CD14-positive monocyte (primary cell): Measurements from ENCODE around the gene FXYD6. TPM values are rescaled to one million over a fixed set of nuclear protein-coding genes. Genes with fewer than 3 reads are reported as not detected.

Experiments used
- DNase-seq, 3 donors: peaks; one replicate each; pipeline ENCODE4 v3.0.0-alpha.2; 2011 to 2022
- H2AFZ ChIP-seq: 2 replicates; pipeline ENCODE4 v1.6.0; 2012; ENCODE audit warnings: mild to moderate bottlenecking, low read depth, low read length, inconsistent platforms; ENCODE audit not compliant: insufficient read depth, poor library complexity, severe bottlenecking
- H3K27ac ChIP-seq, 2 donors: 1 replicate in 1 of 2; 2 replicates in 1 of 2; pipeline ENCODE4 v1.5.1; 2012 to 2013; ENCODE audit warnings: low read length in 2 of 2, control low read depth in 1 of 2, inconsistent platforms in 1 of 2, low read depth in 1 of 2, mild to moderate bottlenecking in 1 of 2
- H3K27me3 ChIP-seq, 2 donors: one replicate each; pipeline versions ENCODE4 v1.6.0 to v1.6.1; 2011 to 2013; ENCODE audit warnings: low read length in 2 of 2; ENCODE audit not compliant: control insufficient read depth in 2 of 2, insufficient read depth in 2 of 2
- H3K36me3 ChIP-seq, 2 donors: replicated peaks in 1 of 2; 1 replicate in 1 of 2; 2 replicates in 1 of 2; pipeline versions ENCODE4 v1.5.1 to v1.6.1; 2012 to 2013; ENCODE audit warnings: low read length in 2 of 2, control low read depth in 1 of 2, inconsistent platforms in 1 of 2, mild to moderate bottlenecking in 1 of 2; ENCODE audit not compliant: insufficient read depth in 2 of 2, control insufficient read depth in 1 of 2
- H3K4me1 ChIP-seq, 2 donors: 1 replicate in 1 of 2; 2 replicates in 1 of 2; pipeline versions ENCODE4 v1.5.1 to v1.6.1; 2012 to 2013; ENCODE audit warnings: low read length in 2 of 2, control low read depth in 1 of 2, inconsistent platforms in 1 of 2, mild to moderate bottlenecking in 1 of 2, moderate library complexity in 1 of 2; ENCODE audit not compliant: insufficient read depth in 2 of 2, control insufficient read depth in 1 of 2
- H3K4me2 ChIP-seq: replicated peaks from 2 replicates; pipeline ENCODE3; 2012; ENCODE audit warnings: low read length, moderate library complexity, mild to moderate bottlenecking; ENCODE audit not compliant: poor library complexity, severe bottlenecking; ENCODE audit errors: extremely low read depth
- H3K4me3 ChIP-seq, 3 experiments: fragments of 200-600 bp in 1 of 3; sonication (generic) in 1 of 3; replicated peaks in 1 of 3; 1 replicate in 2 of 3; 2 replicates in 1 of 3; pipeline ENCODE4 v1.5.1; 2011 to 2013; ENCODE audit warnings: low read length in 3 of 3, mild to moderate bottlenecking in 3 of 3, control low read depth in 2 of 3, low read depth in 2 of 3, inconsistent platforms in 1 of 3, moderate library complexity in 1 of 3
- H3K79me2 ChIP-seq: 2 replicates; pipeline ENCODE4 v1.6.0; 2012; ENCODE audit warnings: mild to moderate bottlenecking, control low read depth, inconsistent platforms, low read length, moderate library complexity; ENCODE audit not compliant: insufficient read depth
- H3K9ac ChIP-seq: 2 replicates; pipeline ENCODE4 v1.6.0; 2017; ENCODE audit warnings: low read length, mild to moderate bottlenecking; ENCODE audit not compliant: insufficient read depth, poor library complexity, severe bottlenecking
- H3K9me3 ChIP-seq, 2 donors: replicated peaks in 1 of 2; 1 replicate in 1 of 2; 2 replicates in 1 of 2; pipeline versions ENCODE4 v1.5.1 to v1.6.1; 2012 to 2013; ENCODE audit warnings: low read length in 2 of 2, control low read depth in 1 of 2; ENCODE audit not compliant: control insufficient read depth in 1 of 2, insufficient read depth in 1 of 2
- H4K20me1 ChIP-seq: 2 replicates; pipeline ENCODE4 v1.6.0; 2012; ENCODE audit warnings: mild to moderate bottlenecking, low read length, control low read depth, moderate library complexity; ENCODE audit not compliant: insufficient read depth
- H3K27ac Mint-ChIP-seq, 7 donors: one replicate each; pipeline ENCODE4 v1.8.0; 2020; ENCODE audit warnings: mild to moderate bottlenecking in 7 of 7, mixed read lengths in 7 of 7, moderate library complexity in 6 of 7, inconsistent platforms in 2 of 7
- H3K27me3 Mint-ChIP-seq, 3 donors: one replicate each; pipeline ENCODE4 v1.8.0; 2021 to 2022; ENCODE audit warnings: low read depth in 3 of 3, mild to moderate bottlenecking in 3 of 3, mixed read lengths in 3 of 3, moderate library complexity in 3 of 3, inconsistent platforms in 1 of 3
- H3K36me3 Mint-ChIP-seq, 2 donors: one replicate each; pipeline ENCODE4 v1.8.0; 2020; ENCODE audit warnings: mixed read lengths in 2 of 2, inconsistent platforms in 1 of 2, mild to moderate bottlenecking in 1 of 2
- H3K4me1 Mint-ChIP-seq: one replicate; pipeline ENCODE4 v1.8.0; 2020; ENCODE audit warnings: mild to moderate bottlenecking, mixed read lengths
- H3K4me3 Mint-ChIP-seq, 2 donors: one replicate each; pipeline ENCODE4 v1.8.0; 2020; ENCODE audit warnings: mild to moderate bottlenecking in 2 of 2, mixed read lengths in 2 of 2, moderate library complexity in 1 of 2
- H3K9me3 Mint-ChIP-seq, 7 donors: one replicate each; pipeline ENCODE4 v1.8.0; 2020 to 2022; ENCODE audit warnings: mixed read lengths in 7 of 7, mild to moderate bottlenecking in 6 of 7, moderate library complexity in 6 of 7, inconsistent platforms in 2 of 7
- WGBS: methylation state at CpG from one replicate; pipeline ENCODE4 v1.1.5; 2013; ENCODE audit warnings: missing lambda C conversion rate; ENCODE audit not compliant: insufficient coverage; 5-methylcytosine and 5-hydroxymethylcytosine counted together
- intact Hi-C, 2 donors: fragments of 100-400 bp; cut with micrococcal nuclease; formaldehyde crosslinking; loops; one replicate each; pipeline versions ENCODE4 v1.15.0 to v1.15.1; 2023
- polyA plus RNA-seq, 3 donors: library from polyadenylated mRNA; depleted of rRNA in 1 of 3; unstranded in 2 of 3; stranded (reverse) in 1 of 3; fragments of 300-500 nt in 2 of 3; fragments of >200 nt in 1 of 3; fragmentation: Illumina TruSeq in 2 of 3; gene quantifications; 1 replicate in 2 of 3; 2 replicates in 1 of 3; pipeline ENCODE4 v1.2.3, GENCODE V29; 2012 to 2021
- TF ChIP-seq, protein P1 (sequence below): fragments of 200-600 bp; IDR thresholded peaks from one replicate; pipeline ENCODE4 v1.8.0; 2022; ENCODE audit warnings: antibody characterized with exemption, mild to moderate bottlenecking

The FXYD6 gene
- polyA plus RNA-seq, 3 donors: 36.4 to 52.1 (median 44.1) TPM

GRCh38 chr11:117841551-117842031 lies 34.9 kb downstream of the FXYD6 start:
- Histone ChIP-seq H4K20me1 (no peaks in the 10 kb centered on the region), H3K9ac (peak overlapping the region; percentile 52), H3K9me3 (no peaks in the 10 kb centered on the region), H3K27me3 (no peaks in the 10 kb centered on the region), H3K4me3 (peak overlapping the region in 1 of 3 experiments; percentile 21), H3K4me1 (peaks cover 74 to 75% of the 10 kb centered on the region in 2 donors), H3K79me2 (peaks cover 8% of the 10 kb centered on the region), H3K36me3 (no peaks in the 10 kb centered on the region), H3K4me2 (peak overlapping the region; percentile 35), H3K27ac (peak overlapping the region; percentile 96 to 99), H2AFZ (no peak overlapping the region)
- H3K4me1 Mint-ChIP-seq: peaks cover 74% of the 10 kb centered on the region
- peak overlapping the region; percentile 48 to 76 for H3K4me3 Mint-ChIP-seq
- intact Hi-C loops: loop anchor here in 1 of 2 donors (2.0 to 5.0 kb wide), 2 partner anchors 13 to 34 kb away; no protein-coding TSS in a partner anchor
- peak overlapping the region; percentile 98 to 100 (median 99) for H3K27ac Mint-ChIP-seq
- TF ChIP-seq, protein P1, sequence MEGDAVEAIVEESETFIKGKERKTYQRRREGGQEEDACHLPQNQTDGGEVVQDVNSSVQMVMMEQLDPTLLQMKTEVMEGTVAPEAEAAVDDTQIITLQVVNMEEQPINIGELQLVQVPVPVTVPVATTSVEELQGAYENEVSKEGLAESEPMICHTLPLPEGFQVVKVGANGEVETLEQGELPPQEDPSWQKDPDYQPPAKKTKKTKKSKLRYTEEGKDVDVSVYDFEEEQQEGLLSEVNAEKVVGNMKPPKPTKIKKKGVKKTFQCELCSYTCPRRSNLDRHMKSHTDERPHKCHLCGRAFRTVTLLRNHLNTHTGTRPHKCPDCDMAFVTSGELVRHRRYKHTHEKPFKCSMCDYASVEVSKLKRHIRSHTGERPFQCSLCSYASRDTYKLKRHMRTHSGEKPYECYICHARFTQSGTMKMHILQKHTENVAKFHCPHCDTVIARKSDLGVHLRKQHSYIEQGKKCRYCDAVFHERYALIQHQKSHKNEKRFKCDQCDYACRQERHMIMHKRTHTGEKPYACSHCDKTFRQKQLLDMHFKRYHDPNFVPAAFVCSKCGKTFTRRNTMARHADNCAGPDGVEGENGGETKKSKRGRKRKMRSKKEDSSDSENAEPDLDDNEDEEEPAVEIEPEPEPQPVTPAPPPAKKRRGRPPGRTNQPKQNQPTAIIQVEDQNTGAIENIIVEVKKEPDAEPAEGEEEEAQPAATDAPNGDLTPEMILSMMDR: no peak
- no peaks in the 10 kb centered on the region for H3K9me3 Mint-ChIP-seq
- DNase-seq: peak; percentile 38 to 76 (median 50)
- H3K27me3 Mint-ChIP-seq: peaks cover 0 to 2% (median 0%) of the 10 kb centered on the region in 3 donors
- 0% methylated on average over 2 of the region's 7 CpGs for WGBS
- peaks cover 6 to 24% of the 10 kb centered on the region in 2 donors for H3K36me3 Mint-ChIP-seq

- Mint-ChIP-seq H3K4me3 (peak overlapping the region; percentile 48 to 76), H3K9me3 (no peaks in the 10 kb centered on the region), H3K4me1 (peaks cover 79% of the 10 kb centered on the region), H3K27ac (peak overlapping the region; percentile 98 to 100 (median 99)), H3K36me3 (peaks cover 6 to 24% of the 10 kb centered on the region in 2 donors), H3K27me3 (peaks cover 0 to 4% (median 0%) of the 10 kb centered on the region in 3 donors)
- intact Hi-C loops: loop anchor here in 1 of 2 donors (5.0 kb wide), 1 partner anchor 34 kb away; no protein-coding TSS in a partner anchor
- no peak for DNase-seq
- TF ChIP-seq, protein P1: no peak
- Histone ChIP-seq H3K9ac (peak overlapping the region; percentile 52), H4K20me1 (no peaks in the 10 kb centered on the region), H3K4me3 (peak overlapping the region in 1 of 3 experiments; percentile 21), H3K79me2 (peaks cover 8% of the 10 kb centered on the region), H3K4me2 (peak overlapping the region; percentile 35), H2AFZ (no peak overlapping the region), H3K4me1 (peaks cover 80 to 81% of the 10 kb centered on the region in 2 donors), H3K9me3 (no peaks in the 10 kb centered on the region), H3K36me3 (no peaks in the 10 kb centered on the region), H3K27ac (peak overlapping the region; percentile 96 to 99), H3K27me3 (no peaks in the 10 kb centered on the region)
- WGBS: 85% methylated on average over 9 of the region's 11 CpGs
Measured at GRCh38 chr11:117840881-117841550, 35.4 kb downstream of the FXYD6 start.
